ENCODE data around the gene SYNDIG1.

Gene SYNDIG1

DNA sequence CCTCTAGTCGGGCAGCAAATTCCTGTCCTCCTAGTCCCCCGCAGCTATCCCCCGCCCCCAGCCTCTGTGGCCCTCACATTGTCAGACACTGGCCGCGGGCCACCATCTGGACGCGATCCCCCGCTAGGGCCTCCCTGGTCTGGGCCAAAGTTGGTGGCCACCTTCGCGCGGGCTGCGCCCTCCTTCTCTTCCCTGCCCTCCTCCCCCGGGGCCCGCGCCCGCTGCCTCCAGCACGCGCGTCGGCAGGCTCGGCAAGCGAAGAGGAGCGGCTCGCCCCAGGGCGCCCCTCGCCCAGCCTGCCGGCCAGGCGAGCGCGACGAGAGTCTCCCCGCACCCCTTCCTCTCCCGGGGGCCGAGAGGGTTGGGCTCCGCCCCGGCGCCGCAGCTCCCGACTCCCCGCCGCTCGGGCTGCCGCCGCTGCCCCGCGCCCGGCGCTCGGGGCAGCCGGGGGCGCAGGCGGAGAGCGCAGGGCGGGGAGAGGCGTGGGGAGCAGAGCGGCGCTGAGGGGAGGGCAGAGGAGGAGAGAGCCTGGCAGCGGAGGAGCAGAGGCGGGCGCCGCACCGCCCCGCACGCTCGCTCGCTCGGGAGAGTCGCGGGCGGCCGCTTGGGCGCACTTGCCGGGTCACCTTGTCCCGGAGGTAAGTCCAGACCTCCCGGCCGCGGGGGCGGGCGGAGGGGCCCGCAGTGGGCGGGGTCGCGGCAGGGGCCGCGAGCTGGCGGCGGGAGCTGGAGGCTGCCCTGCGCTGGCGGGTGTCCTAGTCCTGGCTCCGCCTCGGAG lies at the start of gene SYNDIG1:
Gene SYNDIG1, plus strand, starts transcription at position 514 of the 778 bp plus-strand sequence. CDS start 73,469 bp downstream, outside the sequence.
- no peak for DNase-seq

DNA sequence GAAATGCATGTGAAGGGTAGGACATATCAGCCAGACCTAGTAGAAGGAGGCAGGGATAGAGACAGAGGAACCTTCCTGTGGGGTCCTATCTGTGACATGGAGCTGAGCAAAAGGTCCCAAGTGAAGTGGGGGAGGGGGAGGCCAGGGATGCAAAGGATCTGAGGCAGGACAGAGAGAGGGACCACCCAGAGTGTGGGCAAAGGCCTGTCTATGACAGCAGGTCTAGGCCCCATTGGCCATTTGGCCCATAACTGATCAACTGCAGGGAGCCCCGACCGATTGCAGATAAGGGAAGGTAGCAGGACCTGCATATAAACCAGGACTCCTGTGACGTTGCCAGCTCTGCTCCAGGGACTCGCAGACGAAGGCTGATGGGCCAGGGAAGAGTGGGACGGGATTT lies 49.6 kb upstream of the SYNDIG1 start:
- DNase-seq: no peak

DNA sequence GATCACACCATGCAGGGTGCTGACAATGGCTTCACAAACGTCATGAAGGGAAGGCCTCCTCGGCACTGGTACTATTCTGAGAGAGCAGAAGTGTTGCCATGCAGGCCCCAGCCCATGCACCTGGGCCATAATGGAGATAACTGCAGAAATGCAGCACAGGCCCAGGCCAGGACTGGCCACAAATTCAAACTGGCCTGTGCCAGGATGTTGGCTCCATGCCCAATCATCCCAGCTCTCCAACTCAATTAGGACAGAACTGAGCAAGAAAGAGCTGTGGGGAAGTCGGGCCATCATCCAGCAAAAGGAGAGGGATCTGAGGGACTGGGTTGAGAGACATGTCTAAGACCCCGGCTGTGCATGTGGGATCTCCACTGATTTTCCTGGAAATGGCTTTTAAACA lies 48.9 kb upstream of the SYNDIG1 start:
- DNase-seq: no peak

DNA sequence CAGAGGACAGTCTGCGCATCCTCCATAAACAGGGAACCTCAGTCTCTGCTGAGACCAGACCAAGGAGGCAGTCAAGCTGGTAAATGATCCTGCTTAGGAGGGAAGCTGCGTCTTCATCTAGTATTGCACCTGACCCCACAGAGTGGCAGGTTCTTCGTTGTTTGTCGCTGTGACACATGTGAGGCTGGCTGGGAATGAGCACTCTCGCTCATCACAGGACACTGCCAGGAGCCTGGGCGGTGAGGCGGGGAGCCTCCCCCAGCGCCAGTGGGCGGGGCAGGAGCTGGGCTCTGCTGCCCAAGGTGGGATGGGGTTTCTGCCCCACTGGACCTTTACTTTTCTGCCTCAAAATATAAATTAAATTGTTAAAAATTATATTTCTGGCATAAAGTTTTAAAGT lies 48.4 kb upstream of the SYNDIG1 start:
- DNase-seq: no peak

DNA sequence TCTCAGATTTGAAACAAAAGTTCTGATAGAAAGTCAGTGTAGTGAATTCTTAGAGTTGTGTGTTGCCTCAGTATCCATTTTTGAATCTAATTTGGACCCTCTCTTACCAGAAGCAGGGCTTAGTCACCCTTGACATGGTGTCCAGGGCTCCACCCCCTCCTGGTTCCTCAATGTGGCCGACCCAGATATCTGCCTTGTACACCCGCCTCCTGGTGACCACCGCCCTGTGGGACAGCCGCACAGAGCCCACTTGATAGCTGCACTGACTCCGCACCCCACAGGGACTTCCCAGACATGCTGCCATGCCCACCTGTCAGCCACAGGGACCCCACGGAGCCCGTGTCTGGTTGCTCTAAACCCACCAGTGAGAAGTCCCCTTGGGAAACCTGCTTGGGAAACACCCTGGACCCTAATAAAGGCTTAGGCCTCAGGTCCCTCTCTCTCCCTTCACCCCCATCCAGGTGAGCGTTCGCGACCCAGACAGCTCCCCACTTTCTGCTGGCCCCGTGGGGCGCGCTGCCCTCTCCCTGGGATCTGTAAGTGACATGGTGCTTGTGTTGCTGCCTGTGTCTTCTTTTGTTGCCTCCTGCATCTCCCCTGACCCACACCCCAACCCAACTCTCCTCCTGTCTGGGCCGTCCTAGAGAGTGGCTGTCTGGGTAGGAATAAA lies 47.2 kb upstream of the SYNDIG1 start:
- no peak for DNase-seq

DNA sequence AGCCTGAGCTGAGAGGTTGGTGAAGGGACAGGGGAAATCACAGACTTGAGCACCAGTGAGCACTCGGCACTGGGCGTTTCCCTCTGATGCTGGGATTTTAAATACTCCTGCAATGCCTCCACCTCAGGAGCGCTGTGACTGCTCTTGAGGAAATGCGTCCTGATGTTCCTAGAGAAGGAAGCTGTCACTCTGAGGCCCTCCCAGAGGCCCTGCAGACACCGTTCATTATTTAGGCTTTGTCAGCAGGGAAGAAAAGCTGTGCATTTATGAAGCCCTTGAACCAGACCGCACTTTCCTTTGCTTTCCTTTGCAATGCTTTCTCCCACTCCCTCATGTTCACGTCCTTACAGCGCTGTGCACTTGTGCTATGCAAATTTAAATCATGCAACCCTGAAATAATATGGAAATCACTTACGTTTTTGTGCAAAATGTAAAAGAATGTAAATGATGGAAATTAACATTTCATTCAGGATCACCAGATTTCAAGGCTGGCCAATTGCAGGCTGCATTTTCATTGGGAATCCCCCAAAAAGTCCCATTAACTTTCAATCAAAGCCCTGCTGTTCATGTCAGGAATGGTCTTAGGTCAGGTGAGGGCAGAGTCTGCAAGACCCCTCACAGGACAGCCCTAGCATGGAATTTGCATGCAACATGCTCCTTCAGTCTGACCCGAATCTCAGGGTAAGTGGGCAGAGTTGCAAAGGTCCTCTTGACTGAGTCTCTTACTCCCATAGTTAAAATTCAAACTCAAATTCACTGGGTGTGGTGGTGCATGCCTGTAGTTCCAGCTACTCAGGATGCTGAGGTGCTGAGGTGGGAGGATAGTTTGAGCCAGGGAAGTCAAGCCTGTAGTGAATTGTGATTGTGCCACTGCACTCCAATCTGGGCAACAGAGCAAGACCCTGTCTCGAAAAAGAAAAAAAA lies 45.8 kb upstream of the SYNDIG1 start:
- no peak for DNase-seq

DNA sequence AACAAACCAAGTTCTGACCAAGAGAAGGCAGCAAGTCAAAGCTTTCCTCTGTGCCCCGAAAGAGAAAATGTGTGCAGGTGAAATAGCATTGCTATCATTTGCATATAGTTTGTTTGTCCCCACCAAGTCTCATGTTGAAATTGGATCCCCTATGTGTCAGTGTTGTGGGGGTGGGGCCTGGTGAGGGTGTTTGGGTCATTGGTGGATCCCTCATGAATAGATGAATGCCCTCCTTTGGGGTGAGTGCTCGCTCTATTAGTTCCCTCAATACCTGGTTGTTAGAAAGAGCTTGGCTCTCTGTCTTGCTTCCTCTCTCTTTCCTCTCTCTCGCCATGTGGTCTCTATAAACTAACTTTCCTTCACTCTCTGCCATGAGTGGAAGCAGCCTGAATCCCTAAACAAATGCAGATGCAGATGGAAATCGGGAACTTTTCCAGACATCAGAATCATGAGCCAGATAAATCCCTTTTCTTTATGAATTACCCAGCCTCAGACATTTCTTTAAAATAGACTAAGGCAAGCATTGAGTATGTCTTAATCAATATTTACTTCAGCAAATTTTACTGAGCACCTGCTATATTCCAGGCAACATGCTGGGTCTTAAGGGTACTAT lies 43.8 kb upstream of the SYNDIG1 start:
- DNase-seq: no peak

DNA sequence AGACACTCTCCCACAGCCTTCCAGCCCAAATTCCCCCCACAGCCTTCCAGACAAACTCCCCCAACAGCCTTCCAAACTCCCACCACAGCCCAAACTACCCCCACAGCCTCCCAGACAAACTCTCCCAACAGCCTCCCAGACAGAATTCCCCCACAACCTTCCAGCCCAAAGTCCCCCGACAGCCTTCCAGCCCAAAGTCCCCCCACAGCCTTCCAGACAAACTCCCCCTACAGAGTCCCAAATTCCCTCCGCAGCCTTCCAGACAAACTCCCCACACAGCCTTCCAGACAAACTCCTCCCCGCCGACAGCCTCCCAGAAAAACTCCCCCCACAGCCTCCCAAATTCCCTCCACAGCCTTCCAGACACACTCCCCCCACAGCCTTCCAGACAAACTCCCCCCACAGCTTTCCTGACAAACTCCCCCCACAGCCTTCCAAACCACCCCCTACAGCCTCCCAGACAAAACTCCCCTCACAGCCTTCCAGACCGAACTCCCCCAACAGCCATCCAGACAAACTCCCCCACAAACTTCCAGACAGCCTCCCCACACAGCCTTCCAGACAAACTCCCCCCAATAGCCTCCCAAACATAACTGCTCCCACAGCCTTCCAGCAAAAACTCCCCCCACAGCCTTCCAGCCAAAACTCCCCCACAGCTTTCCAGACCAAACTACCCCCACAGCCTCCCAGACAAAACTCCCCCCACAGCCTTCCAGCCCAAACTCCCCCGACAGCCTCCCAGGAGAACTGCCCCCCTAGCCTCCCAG lies 38.0 kb upstream of the SYNDIG1 start:
- DNase-seq: no peak

DNA sequence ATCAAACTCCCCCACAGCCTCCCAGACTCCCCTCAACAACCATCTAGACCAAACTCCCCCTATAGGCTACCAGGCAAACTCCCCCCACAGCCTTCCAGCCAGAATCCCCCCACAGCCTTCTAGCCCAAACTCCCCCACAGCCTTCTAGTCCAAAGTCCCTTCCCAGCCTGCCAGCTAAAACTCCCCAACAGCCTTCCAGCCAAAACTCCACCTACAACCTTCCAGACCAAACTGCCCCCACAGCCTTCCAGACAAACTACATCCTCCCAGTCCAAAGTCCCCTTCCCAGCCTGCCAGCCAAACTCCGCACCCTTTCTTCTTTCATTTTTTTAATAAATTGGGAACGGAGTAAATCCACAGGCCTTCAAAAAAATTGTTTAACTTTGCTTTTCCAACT lies 37.4 kb upstream of the SYNDIG1 start:
- DNase-seq: no peak

DNA sequence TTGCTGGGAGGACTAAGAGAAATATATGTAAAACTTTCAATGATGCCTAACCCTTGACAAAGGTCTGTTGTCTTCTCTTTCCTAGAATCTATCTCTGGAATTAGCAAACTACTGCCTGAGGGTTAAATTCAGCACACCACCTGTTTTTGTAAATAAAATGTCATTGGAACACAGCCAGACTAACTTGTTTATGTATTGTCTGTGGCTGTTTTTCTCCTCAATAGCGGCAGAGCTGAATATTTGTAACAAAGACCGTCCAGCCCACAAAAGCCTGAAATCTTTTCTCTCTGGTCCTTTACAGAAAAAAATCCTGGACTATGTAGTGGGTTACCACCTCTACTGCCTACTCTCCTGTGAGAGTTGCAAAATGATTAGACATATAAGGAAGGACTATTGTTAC lies 33.3 kb upstream of the SYNDIG1 start:
- DNase-seq: no peak

DNA sequence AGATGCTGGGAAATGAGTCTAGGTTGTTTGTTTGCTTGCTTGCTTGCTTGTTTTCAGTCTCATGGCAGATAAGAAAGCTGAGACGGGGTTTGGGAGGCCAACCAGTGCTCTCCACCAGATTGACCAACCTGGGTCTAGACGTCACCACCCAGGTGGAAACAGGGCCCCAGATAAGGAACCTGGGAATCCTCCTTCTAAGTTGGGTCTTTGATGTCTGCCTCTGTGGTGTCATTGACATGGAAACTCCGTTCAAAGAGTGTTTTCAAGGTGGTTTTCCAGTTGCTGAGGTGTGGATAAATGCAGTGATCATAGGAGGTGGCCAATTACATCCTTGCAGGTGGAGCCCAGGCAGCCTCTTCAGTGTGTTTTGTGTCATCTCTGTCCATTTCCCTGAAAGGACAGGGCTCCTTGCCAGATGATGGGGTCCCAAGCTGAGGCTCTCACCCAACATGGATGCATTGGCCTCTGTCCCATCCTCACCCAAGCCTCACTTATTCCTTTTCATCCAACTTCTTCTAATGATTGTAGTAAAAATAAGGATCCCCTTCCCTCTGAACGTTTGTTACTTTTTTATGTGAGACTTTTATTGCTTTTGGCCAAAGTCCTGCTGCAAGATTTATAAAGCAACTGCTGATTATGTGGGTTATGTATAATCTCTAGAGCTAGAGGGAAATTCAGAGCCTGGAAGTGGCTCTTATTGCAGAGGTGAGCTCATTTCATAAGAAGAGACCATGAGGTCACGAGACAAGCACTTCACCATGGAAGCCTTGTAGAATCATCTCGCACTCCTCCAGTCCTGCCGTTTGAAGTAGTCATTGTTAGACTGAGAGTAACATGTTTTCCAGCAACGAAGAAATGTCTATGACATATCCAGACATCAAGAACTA lies 32.0 kb upstream of the SYNDIG1 start:
- DNase-seq: no peak

DNA sequence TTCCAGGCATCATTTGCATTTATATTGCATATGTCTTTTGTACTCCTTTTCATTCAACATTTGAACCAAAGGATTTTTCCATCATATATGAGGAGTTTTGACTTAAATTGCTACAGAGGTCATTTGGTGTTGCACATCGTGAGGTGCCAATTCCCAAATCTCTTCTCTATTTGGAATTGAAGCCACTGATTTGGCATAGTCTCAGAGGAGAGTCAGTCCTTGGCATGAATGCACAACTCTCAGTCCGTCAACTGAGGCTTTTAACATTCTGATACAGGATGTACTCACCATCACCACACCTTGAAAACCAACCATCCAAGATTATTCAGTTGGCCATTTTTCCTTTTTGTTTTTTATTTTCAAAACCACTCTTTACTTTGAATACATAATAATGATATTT lies 31.1 kb upstream of the SYNDIG1 start:
- DNase-seq: no peak

DNA sequence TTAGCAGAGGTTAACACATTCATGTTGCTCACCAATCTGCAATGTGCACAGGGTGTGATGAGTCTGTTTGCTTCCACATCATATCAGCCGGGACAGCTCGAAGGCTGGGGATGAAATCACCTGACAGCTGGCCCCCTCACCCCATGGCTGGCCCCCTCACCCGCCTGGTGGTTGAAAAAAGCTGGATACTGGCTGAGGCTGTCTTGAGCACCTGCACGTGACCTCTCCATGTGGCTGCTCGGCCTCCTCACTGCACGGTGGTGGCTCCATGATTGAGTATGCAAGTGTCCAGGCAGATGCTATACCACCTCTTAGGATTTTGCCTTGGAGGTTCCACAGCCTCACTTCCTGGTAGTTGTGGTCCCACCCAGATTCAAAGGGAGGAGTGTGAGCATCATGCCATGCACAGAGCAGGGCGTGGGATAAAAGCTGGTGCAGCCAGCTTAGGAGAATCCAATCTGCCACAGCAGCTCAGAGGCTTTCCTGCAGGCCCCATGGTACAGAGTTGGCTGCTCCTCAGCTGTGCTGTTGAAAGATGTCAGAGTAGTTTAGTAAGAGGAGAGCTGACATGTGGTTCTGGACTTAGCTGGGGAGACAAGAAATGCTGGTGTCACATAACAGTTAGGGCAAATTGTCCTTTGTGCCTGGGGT lies 29.6 kb upstream of the SYNDIG1 start:
- DNase-seq: no peak

DNA sequence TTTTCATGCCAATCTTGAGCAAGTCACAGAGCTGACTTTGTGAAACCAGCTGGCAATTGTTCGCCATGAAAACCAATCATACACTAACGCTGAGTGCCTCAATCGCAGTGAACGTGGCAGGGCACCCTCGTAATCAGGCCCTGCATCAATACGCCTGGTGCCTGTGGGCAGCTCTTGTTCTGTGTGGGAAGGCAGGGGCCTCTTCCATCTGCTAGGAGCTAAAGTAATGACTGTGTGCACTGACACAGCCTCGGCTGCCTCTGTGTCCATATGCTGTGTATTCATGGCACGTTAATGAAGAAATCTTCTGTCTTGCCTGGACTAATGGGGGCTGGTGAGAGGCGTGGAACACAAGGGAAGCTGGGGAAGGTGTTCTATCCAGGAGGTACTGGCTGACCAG lies 27.8 kb upstream of the SYNDIG1 start:
- DNase-seq: no peak

DNA sequence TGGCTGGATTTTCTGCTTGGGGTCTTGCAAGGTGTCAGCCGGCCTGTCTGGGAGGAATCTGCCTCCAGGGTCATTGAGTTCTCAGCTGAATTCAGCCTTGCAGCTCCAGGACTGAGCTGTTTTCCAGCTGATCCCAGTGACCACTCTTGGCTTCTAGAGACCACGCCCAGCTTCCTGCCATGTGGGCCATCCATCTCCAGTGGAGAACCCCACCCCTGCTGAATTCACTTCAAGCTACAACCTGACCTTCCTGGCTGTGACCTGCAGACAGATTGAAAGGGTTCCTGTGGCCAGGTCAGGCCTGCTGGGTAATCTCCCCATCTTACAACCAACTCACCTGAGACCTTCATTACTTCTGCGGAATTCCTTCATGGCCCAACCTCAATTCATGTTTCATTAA lies 26.5 kb upstream of the SYNDIG1 start:
- DNase-seq: no peak

DNA sequence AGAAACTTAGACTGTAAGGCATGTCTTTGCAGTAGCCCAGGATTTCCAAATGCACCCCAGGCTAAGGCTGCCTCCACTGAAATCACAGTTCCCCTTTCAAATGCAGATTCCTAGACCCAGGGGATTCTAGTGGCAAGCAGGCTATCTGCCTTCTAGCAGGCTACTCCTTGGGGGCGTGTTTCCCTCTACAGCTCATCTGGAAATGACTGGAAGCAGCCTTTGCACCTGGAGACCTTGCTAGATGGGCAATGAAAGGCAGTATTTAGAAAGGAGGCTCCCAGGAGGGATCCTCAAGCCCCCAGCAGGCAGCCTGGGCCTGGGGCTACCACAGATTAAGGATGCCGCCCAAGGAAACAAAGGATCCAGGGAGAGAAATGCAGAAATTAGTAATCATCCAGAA lies 26.0 kb upstream of the SYNDIG1 start:
- no peak for DNase-seq

DNA sequence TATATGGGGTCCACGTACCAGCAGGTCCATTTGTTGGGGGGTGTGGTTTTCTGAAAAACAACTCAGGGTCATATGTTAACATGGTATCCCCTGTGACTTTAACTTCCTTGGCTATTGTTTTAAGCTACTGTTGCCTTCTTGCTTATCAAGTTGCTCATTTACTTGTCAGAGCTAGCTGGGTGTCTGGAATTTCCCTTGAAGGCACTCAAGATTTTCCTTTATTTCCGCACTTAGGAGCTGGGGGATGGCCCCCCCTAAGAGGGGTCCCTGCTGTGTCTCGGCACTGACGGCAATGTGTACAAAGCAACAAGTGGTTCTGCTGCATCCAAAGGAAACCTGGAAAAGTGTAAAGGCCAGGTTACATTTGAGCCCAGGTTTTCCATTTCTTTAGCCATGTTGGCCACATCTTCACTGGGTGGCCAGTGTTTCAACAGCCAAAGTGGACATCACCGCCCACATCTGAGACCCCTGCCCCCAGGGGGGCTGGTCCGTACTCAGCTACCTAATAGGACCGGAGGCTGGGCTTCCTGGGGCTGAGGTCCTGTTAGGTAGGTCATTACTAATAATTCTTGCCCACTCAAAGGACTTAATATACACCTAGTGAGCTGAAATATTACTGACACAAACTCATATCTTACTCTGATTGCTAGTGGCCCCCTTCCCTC lies 24.8 kb upstream of the SYNDIG1 start:
- no peak for DNase-seq

DNA sequence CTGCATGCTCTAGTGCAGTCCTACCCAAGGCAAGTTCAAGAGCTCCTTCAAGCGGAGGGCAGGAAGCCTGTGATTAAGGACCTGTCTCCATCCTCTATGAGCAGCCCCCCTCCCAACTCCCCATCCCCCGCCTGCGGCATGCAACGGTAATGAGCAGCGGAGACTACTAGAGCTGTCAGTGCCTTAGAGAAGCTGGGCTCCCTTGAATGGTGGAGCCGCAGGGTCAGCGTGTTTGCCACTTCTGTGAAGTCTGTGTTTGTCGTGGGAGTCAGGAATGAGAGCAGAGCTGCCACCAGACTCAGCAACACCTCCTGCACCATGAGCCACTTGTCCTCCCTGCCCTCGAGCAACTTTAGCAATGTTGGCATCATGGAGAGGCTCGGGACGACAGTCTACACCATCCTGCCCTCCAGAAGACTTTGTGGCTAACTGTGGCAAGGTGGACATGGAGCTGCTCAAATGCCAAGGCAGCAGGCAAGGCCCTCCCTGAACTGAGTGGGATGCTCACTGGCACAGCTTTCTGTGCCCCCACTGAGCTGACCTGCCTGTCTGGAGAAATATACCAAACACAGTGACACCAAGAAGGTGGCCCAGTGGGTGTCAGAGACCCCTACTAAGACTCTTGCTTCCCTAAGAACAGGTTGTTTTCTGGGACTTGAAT lies 23.8 kb upstream of the SYNDIG1 start:
- DNase-seq: no peak

DNA sequence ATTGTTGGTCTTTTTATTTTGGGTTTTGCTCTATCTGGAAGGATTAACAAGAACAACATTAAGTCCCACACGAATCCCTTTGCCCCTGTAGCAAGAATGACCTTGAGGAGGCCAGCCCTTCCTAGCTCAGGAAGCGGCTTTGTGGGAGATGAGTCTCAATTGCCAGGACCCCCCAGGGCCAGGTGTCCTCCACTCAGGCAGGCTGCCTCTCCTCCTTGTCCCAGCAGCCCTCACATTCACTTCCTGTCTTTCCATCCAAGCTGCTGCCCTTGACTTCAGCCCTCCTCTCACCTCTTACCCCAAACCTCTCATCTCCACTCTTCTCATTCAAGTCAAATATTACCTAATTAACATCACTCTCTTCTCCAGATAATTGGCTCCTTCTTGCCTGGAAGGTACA lies 22.6 kb upstream of the SYNDIG1 start:
- no peak for DNase-seq

DNA sequence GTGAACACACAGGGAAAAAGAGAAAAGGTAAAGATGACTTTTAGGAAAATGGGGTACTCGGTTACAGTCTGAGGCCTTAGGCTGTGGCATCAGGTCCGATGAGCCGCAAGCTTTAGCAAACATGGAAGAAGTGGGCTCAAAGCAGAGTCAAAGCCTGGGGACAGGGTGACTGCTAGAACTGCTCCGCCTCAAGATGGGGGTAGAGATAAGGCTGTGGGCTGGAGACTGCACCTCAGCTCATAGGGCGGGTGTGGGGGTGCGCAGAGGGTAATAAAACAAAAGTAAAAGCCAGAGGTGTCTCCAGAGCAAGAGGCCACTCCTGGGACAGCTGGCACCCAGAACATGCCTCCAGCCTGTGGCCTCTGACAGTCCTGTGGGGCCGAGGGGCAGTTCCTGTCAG lies 21.3 kb upstream of the SYNDIG1 start:
- no peak for DNase-seq

Data from SHP77 (cell line).